ENCODE measurements around the gene CAMK2D.

GRCh38 chr4:113445286-113445685, 316.3 kb downstream of the CAMK2D start:
- no peak for TF ChIP-seq CTCF (IDR thresholded peaks at IDR 0.05)
- peak; percentile 47 to 89 for TF ChIP-seq POLR2AphosphoS5 (IDR thresholded peaks at IDR 0.05; ENCODE audit: insufficient read depth in 1 of 2, low read depth in 1 of 2)
